Vagina (tissue), 2 donors: Measurements from ENCODE around the gene NPHS2.

Experiments
- CTCF ChIP-seq, 3 experiments: fragments of 450-650 bp in 2 of 3; fragments of 200-600 bp in 1 of 3; sonication (generic) in 1 of 3; IDR thresholded peaks; one replicate each; pipeline ENCODE4 v1.5.1; 2017 to 2019; ENCODE audit warnings: antibody characterized with exemption in 3 of 3, mild to moderate bottlenecking in 2 of 3, moderate library complexity in 2 of 3
- POLR2AphosphoS5 ChIP-seq, 2 donors: sonication (generic); formaldehyde crosslinking; IDR thresholded peaks; one replicate each; pipeline ENCODE4 v1.9.0; 2017; ENCODE audit warnings: antibody characterized with exemption in 2 of 2, mild to moderate bottlenecking in 2 of 2, low read depth in 1 of 2; ENCODE audit not compliant: insufficient read depth in 1 of 2

GRCh38 chr1:179550746-179551682, 24.7 kb downstream of the NPHS2 start:
- TF ChIP-seq POLR2AphosphoS5 (IDR thresholded peaks at IDR 0.05; ENCODE audit: insufficient read depth in 1 of 2, low read depth in 1 of 2) = no peak
- TF ChIP-seq CTCF (IDR thresholded peaks at IDR 0.05) = no peak
